Measurements from ENCODE around the gene BTRC. TPM values are rescaled to one million over a fixed set of nuclear protein-coding genes. Genes with fewer than 3 reads are reported as not detected.
A peak's percentile ranks its signal among the peaks of the same experiment; 100 is the strongest.

Gene BTRC
- total RNA-seq, 1 donor from 2014 or later: 33.2 TPM

- intact Hi-C loops (cut with micrococcal nuclease): no loop called here
- peak; percentile 38 for DNase-seq
- peak; percentile 36 for ATAC-seq
Observed at GRCh38 chr10:101570428-101571270, 216.7 kb downstream of the BTRC start.

- ATAC-seq: no peak
- no peak for DNase-seq
- intact Hi-C loops (cut with micrococcal nuclease): no loop called here
Observed at GRCh38 chr10:101571271-101571925, 217.4 kb downstream of the BTRC start.

- no peak for ATAC-seq
- no peak for DNase-seq
- intact Hi-C loops (cut with micrococcal nuclease): no loop called here
Observed at GRCh38 chr10:101572126-101572525, 218.2 kb downstream of the BTRC start.

- no peak for ATAC-seq
- DNase-seq: no peak
Observed at GRCh38 chr10:101572785-101573184, 218.8 kb downstream of the BTRC start.

GRCh38 chr10:101573885-101574753 is 220.2 kb downstream of the BTRC start:
- DNase-seq (no peak), ATAC-seq (no peak)
- intact Hi-C loops (cut with micrococcal nuclease): no loop called here

More at GRCh38 chr10:101572785-101573184, 218.8 kb downstream of the BTRC start:
- intact Hi-C loops (cut with micrococcal nuclease): no loop called here

GRCh38 chr10:101575091-101575490 is 221.1 kb downstream of the BTRC start:
- no peak for DNase-seq
- no peak for ATAC-seq
- intact Hi-C loops (cut with micrococcal nuclease): no loop called here

- intact Hi-C loops (cut with micrococcal nuclease): no loop called here
- DNase-seq: no peak
- ATAC-seq: no peak
Observed at GRCh38 chr10:101575580-101576210, 221.7 kb downstream of the BTRC start.

- ATAC-seq: no peak
- intact Hi-C loops (cut with micrococcal nuclease): no loop called here
- DNase-seq: no peak
Observed at GRCh38 chr10:101576211-101576863, 222.4 kb downstream of the BTRC start.

- ATAC-seq (no peak), DNase-seq (no peak)
- intact Hi-C loops (cut with micrococcal nuclease): no loop called here
Observed at GRCh38 chr10:101577121-101577871, 223.3 kb downstream of the BTRC start.

GRCh38 chr10:101578192-101578591 is 224.2 kb downstream of the BTRC start:
- DNase-seq: no peak
- intact Hi-C loops (cut with micrococcal nuclease): no loop called here

GRCh38 chr10:101578803-101579515 is 225.0 kb downstream of the BTRC start:
- no peak for DNase-seq
- no peak for ATAC-seq
- intact Hi-C loops (cut with micrococcal nuclease): no loop called here

More at GRCh38 chr10:101578192-101578591, 224.2 kb downstream of the BTRC start:
- ATAC-seq: no peak

- no peak for DNase-seq
- intact Hi-C loops (cut with micrococcal nuclease): no loop called here
- no peak for ATAC-seq
Observed at GRCh38 chr10:101579516-101579870, 225.5 kb downstream of the BTRC start.

GRCh38 chr10:101580486-101581399 is 226.8 kb downstream of the BTRC start:
- DNase-seq (no peak), ATAC-seq (no peak)
- intact Hi-C loops (cut with micrococcal nuclease): no loop called here

GRCh38 chr10:101585841-101586240 is 231.9 kb downstream of the BTRC start:
- no peak for DNase-seq

GRCh38 chr10:101587725-101588653 is 234.0 kb downstream of the BTRC start, which contains the start of the genes DPCD and POLL:
TSS of gene DPCD (plus strand) at chr10:101588321. CDS start at chr10:101588337, 16 bp downstream.
TSS of gene POLL (minus strand) at chr10:101588257. CDS start at chr10:101587360, 897 bp downstream.
- intact Hi-C loops (cut with micrococcal nuclease): no loop called here
- peak; percentile 98 for ATAC-seq
- DNase-seq: peak; percentile 99

More at GRCh38 chr10:101585841-101586240, 231.9 kb downstream of the BTRC start:
- intact Hi-C loops (cut with micrococcal nuclease): no loop called here
- ATAC-seq: no peak
